ENCODE data around the gene RAD9B. TPM values are rescaled to one million over a fixed set of nuclear protein-coding genes. Genes with fewer than 3 reads are reported as not detected.
A peak's percentile ranks its signal among the peaks of the same experiment; 100 is the strongest.
"Not testable (repeated sequence)": the region's sequence is repeated elsewhere in the genome, so short reads cannot be mapped to it uniquely, and the experiment has no call there.

The RAD9B gene
- 0.44 and 0.64 TPM in 2 replicates for total RNA-seq
- long read RNA-seq, partial matches to known transcripts, result 0 of 8 reads
- long read RNA-seq, other reads (novel, unspliced or antisense), result 7 of 8 reads

DNA sequence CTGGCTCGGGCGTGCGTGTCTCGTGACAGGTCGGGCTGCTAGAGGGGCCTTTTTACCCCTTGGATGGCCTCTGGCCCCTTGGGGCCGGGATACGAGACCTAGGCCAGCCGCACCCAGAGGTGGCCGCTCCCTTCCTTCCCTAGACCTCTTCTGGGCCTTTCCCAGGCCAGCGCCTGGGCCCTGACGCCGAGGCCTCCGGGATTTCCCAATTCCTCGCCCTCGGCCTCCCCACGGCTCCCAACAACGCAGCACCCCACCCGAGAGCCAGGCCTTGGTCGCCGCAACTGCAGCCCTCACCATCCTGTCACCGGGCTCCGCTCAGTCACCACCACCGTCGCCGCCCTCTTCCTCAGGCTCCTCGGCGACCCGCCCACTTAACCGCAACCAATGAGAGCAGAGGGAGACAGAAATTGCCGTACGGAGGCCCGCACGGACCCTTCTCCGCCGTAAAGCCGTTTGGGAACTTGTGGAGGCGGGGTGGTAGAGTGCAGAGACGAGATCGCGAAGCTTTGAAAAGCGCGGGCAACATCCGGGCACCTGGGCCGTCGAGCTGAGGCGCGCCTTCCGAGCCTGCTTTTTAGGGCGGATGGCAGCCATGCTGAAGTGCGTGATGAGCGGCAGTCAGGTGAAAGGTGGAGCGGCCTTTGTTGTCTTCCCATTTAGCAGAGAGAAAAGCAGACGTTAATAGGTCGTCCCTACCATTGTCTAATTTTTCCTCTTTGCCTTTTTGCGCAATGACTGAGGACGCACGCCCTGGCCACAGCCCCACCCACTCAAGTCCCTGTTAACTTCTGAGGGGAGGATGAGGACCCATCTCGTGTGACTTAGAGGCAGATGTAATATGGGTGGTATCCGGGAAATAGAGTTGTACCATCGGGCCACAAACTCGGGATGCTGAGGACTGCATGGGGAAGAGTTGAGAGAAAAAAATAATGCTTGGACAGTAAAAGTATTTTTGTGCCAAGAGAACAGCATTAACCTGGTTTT lies at the start of gene RAD9B, which contains the start of gene VPS29:
TSS of gene RAD9B (plus strand) at position 580 of the 987 bp plus-strand sequence. CDS start at position 587, 7 bp downstream.
TSS of gene VPS29 (minus strand) at position 360 of the 987 bp plus-strand sequence. CDS start at position 300, 60 bp downstream.
- Mint-ChIP-seq H3K27me3 (ENCODE audit: unreplicated experiment) (no peaks in the 10 kb centered on the region), H3K27ac (ENCODE audit: unreplicated experiment) (peak within 1 kb of the TSS; percentile 96), H3K36me3 (ENCODE audit: unreplicated experiment) (peaks cover 1% of the 10 kb centered on the region), H3K9me3 (ENCODE audit: unreplicated experiment) (no peaks in the 10 kb centered on the region), H3K4me3 (ENCODE audit: unreplicated experiment) (peak within 1 kb of the TSS; percentile 98), H3K4me1 (ENCODE audit: unreplicated experiment) (peaks cover 30% of the 10 kb centered on the region)
- DNase-seq (ENCODE audit: extremely low spot score, unreplicated experiment), result peak; percentile 99
- TF ChIP-seq, protein P1, sequence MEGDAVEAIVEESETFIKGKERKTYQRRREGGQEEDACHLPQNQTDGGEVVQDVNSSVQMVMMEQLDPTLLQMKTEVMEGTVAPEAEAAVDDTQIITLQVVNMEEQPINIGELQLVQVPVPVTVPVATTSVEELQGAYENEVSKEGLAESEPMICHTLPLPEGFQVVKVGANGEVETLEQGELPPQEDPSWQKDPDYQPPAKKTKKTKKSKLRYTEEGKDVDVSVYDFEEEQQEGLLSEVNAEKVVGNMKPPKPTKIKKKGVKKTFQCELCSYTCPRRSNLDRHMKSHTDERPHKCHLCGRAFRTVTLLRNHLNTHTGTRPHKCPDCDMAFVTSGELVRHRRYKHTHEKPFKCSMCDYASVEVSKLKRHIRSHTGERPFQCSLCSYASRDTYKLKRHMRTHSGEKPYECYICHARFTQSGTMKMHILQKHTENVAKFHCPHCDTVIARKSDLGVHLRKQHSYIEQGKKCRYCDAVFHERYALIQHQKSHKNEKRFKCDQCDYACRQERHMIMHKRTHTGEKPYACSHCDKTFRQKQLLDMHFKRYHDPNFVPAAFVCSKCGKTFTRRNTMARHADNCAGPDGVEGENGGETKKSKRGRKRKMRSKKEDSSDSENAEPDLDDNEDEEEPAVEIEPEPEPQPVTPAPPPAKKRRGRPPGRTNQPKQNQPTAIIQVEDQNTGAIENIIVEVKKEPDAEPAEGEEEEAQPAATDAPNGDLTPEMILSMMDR (IDR thresholded peaks at IDR 0.05), result no peak

DNA sequence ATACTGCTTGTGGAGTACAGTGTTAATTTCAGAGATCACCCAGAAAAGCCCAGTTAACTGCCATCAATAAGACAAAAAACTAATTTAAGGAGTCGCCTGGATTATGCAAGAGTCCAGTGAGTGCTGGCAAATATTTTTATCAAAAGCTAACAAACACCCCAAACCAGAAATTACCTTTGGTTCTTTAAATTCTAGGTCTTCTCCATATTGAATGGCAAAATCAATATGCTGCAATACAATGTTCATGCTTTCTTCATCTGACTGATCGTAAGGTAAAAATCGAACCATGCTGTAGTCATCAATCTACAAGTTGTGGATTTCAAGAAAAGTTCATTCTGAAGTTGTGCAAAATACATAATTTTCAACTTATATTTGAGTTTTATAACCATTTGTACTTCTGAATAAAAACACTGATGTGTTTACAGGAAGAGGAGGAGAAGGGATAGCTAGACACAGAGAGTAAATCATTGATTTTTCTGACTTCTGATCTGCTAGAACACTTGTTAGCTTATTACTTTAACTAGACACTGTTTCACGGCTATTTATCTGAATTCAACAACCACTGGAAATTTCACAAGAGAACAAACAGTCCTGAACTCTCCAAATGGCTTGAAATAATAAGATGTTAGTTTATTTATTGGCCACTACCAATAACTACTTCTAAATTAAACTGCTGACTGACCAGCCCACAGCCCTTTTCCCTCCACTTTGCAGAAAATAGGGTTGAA lies 48.4 kb upstream of the RAD9B start:
- Mint-ChIP-seq H3K27ac (ENCODE audit: unreplicated experiment) (no peak overlapping the region), H3K36me3 (ENCODE audit: unreplicated experiment) (peaks cover 19% of the 10 kb centered on the region), H3K27me3 (ENCODE audit: unreplicated experiment) (no peaks in the 10 kb centered on the region), H3K9me3 (ENCODE audit: unreplicated experiment) (no peaks in the 10 kb centered on the region), H3K4me1 (ENCODE audit: unreplicated experiment) (peaks cover 17% of the 10 kb centered on the region), H3K4me3 (ENCODE audit: unreplicated experiment) (no peak overlapping the region)
- no peak for DNase-seq (ENCODE audit: extremely low spot score, unreplicated experiment)
- TF ChIP-seq, protein P1 (IDR thresholded peaks at IDR 0.05), result no peak

DNA sequence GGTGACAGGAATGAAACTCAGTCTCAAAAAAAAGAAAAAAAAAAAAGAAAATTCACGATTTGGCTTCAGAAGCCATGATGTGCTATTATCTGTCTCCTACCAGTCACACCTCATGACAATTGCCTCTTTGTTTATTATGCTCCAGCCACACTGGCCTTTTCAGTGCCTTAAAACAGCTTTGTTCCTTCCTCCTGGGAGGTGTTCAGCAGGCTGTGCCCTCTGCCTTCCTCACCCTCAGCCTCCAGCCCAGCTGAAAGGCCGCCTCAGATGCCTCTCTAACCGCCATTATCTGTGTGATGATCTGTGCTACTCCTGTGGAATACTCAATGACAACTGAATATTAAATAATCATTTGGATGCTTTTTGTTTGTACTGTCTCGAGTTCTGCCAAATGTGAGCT lies 43.4 kb upstream of the RAD9B start:
- H3K27me3 Mint-ChIP-seq (ENCODE audit: unreplicated experiment), result no peaks in the 10 kb centered on the region
- H3K4me3 Mint-ChIP-seq (ENCODE audit: unreplicated experiment), result no peak overlapping the region
- TF ChIP-seq, protein P1 (IDR thresholded peaks at IDR 0.05), result no peak
- H3K9me3 Mint-ChIP-seq (ENCODE audit: unreplicated experiment), result no peaks in the 10 kb centered on the region
- no peak for DNase-seq (ENCODE audit: extremely low spot score, unreplicated experiment)
- no peak overlapping the region for H3K27ac Mint-ChIP-seq (ENCODE audit: unreplicated experiment)
- H3K36me3 Mint-ChIP-seq (ENCODE audit: unreplicated experiment), result peaks cover 17% of the 10 kb centered on the region
- H3K4me1 Mint-ChIP-seq (ENCODE audit: unreplicated experiment), result no peaks in the 10 kb centered on the region

GRCh38 chr12:110461189-110461588 lies 40.9 kb upstream of the RAD9B start:
- H3K4me3 Mint-ChIP-seq (ENCODE audit: unreplicated experiment); H3K27me3 Mint-ChIP-seq (ENCODE audit: unreplicated experiment); H3K9me3 Mint-ChIP-seq (ENCODE audit: unreplicated experiment); H3K4me1 Mint-ChIP-seq (ENCODE audit: unreplicated experiment); H3K27ac Mint-ChIP-seq (ENCODE audit: unreplicated experiment); DNase-seq (ENCODE audit: extremely low spot score, unreplicated experiment): not testable (repeated sequence)
- H3K36me3 Mint-ChIP-seq (ENCODE audit: unreplicated experiment), result peaks cover 17% of the 10 kb centered on the region

DNA sequence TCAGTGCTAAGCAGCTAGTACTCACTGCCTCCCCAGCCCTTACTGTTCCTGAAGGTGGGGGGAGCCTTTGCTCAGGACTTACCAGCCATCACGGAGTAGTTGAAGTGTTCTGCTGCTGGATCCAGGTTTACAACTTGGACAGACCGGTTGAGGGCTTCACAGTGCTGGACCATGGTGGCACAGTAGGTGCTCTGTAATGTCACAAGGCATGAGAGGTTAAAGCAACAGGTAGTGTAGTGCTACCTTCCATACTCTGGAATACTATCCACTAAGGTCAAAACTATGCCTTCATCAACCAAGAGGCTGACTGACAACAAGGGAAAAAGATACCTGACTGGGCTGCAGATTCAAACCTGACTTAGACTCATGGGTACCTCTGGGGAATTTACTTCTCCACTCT lies 37.1 kb upstream of the RAD9B start:
- Mint-ChIP-seq H3K4me1 (ENCODE audit: unreplicated experiment) (peaks cover 24% of the 10 kb centered on the region), H3K27me3 (ENCODE audit: unreplicated experiment) (no peaks in the 10 kb centered on the region), H3K27ac (ENCODE audit: unreplicated experiment) (no peak overlapping the region), H3K36me3 (ENCODE audit: unreplicated experiment) (peaks cover 7% of the 10 kb centered on the region), H3K4me3 (ENCODE audit: unreplicated experiment) (no peak overlapping the region), H3K9me3 (ENCODE audit: unreplicated experiment) (no peaks in the 10 kb centered on the region)
- TF ChIP-seq, protein P1 (IDR thresholded peaks at IDR 0.05), result no peak
- no peak for DNase-seq (ENCODE audit: extremely low spot score, unreplicated experiment)

GRCh38 chr12:110465765-110466164 lies 36.4 kb upstream of the RAD9B start:
- DNase-seq (ENCODE audit: extremely low spot score, unreplicated experiment); H3K9me3 Mint-ChIP-seq (ENCODE audit: unreplicated experiment); H3K4me3 Mint-ChIP-seq (ENCODE audit: unreplicated experiment); H3K27me3 Mint-ChIP-seq (ENCODE audit: unreplicated experiment); H3K27ac Mint-ChIP-seq (ENCODE audit: unreplicated experiment); H3K36me3 Mint-ChIP-seq (ENCODE audit: unreplicated experiment): not testable (repeated sequence)
- H3K4me1 Mint-ChIP-seq (ENCODE audit: unreplicated experiment), result peaks cover 29% of the 10 kb centered on the region

Measured in osteocyte (in vitro differentiated cells).